SK-N-SH treated with all-trans-retinoic acid at 6 μM for 48 hours (cell line): ENCODE data around the gene SUN2.

Experiments
- ATAC-seq: fragments of 200-7000 bp; cut with Tn5 transposase; 3 replicates; pipeline ENCODE4 v1.9.1; 2020; ENCODE audit warnings: mild to moderate bottlenecking, moderate library complexity
- ARNTL ChIP-seq: fragments of 450-650 bp; formaldehyde crosslinking; IDR thresholded peaks from 2 replicates; pipeline ENCODE4 v1.5.0; 2020; ENCODE audit warnings: low read depth, mild to moderate bottlenecking, moderate library complexity, borderline replicate concordance
- BACH2 ChIP-seq: fragments of 250-450 bp; sonication (Bioruptor Pico); IDR thresholded peaks from 2 replicates; pipeline ENCODE4 v1.9.0; 2021; ENCODE audit warnings: mild to moderate bottlenecking, borderline replicate concordance
- CSDC2 ChIP-seq: fragments of 250-450 bp; sonication (Bioruptor Pico); IDR thresholded peaks from 2 replicates; pipeline ENCODE4 v1.5.0; 2020; ENCODE audit warnings: mild to moderate bottlenecking, moderate library complexity
- ESRRG ChIP-seq: fragments of 250-450 bp; sonication (Bioruptor Pico); IDR thresholded peaks from 2 replicates; pipeline ENCODE4 v1.6.1; 2021; ENCODE audit warnings: mild to moderate bottlenecking
- GLIS3 ChIP-seq: fragments of 250-450 bp; sonication (Bioruptor Pico); IDR thresholded peaks from 2 replicates; pipeline ENCODE4 v1.5.0; 2020; ENCODE audit warnings: mild to moderate bottlenecking, moderate library complexity
- ISL1 ChIP-seq: fragments of 250-450 bp; sonication (Bioruptor Pico); IDR thresholded peaks from 2 replicates; pipeline ENCODE4 v2.1.2; 2022; ENCODE audit warnings: mild to moderate bottlenecking, moderate library complexity
- OSR1 ChIP-seq: fragments of 250-450 bp; sonication (Bioruptor Pico); IDR thresholded peaks from 2 replicates; pipeline ENCODE4 v1.8.0; 2022; ENCODE audit warnings: moderate library complexity, mild to moderate bottlenecking, inconsistent platforms
- PATZ1 ChIP-seq: fragments of 250-450 bp; sonication (Bioruptor Pico); IDR thresholded peaks from 2 replicates; pipeline ENCODE4 v1.8.0; 2020; ENCODE audit warnings: mild to moderate bottlenecking, moderate library complexity, borderline replicate concordance
- POU6F1 ChIP-seq: fragments of 250-450 bp; sonication (Bioruptor Pico); IDR thresholded peaks from 2 replicates; pipeline ENCODE4 v1.8.0; 2021; ENCODE audit warnings: low read depth, mild to moderate bottlenecking, moderate library complexity, borderline replicate concordance
- RARB ChIP-seq: fragments of 250-450 bp; sonication (Bioruptor Pico); IDR thresholded peaks from 2 replicates; pipeline ENCODE4 v1.8.0; 2021; ENCODE audit warnings: mild to moderate bottlenecking, moderate library complexity
- TCF4 ChIP-seq: fragments of 250-450 bp; sonication (Bioruptor Pico); IDR thresholded peaks from 2 replicates; pipeline ENCODE4 v1.8.0; 2021; ENCODE audit warnings: mild to moderate bottlenecking, moderate library complexity, borderline replicate concordance
- TOX ChIP-seq: fragments of 250-450 bp; sonication (Bioruptor Pico); IDR thresholded peaks from 2 replicates; pipeline ENCODE4 v1.8.0; 2021; ENCODE audit warnings: mild to moderate bottlenecking, moderate library complexity, borderline replicate concordance
- ZC3H10 ChIP-seq: fragments of 250-450 bp; sonication (Bioruptor Pico); IDR thresholded peaks from 2 replicates; pipeline ENCODE4 v1.5.1; 2021; ENCODE audit warnings: mild to moderate bottlenecking, moderate library complexity
- ZFP3 ChIP-seq: fragments of 250-450 bp; sonication (Bioruptor Pico); IDR thresholded peaks from 2 replicates; pipeline ENCODE4 v1.5.0; 2020; ENCODE audit warnings: mild to moderate bottlenecking, moderate library complexity
- ZFP30 ChIP-seq: fragments of 450-650 bp; formaldehyde crosslinking; IDR thresholded peaks from 2 replicates; pipeline ENCODE4 v1.5.0; 2022; ENCODE audit warnings: mild to moderate bottlenecking, moderate library complexity
- ZNF565 ChIP-seq: fragments of 450-650 bp; formaldehyde crosslinking; conservative IDR thresholded peaks from 2 replicates; pipeline ENCODE4 v1.5.0; 2020; ENCODE audit warnings: low read depth, mild to moderate bottlenecking, moderate library complexity
- ZNF8 ChIP-seq: fragments of 450-650 bp; formaldehyde crosslinking; IDR thresholded peaks from 2 replicates; pipeline ENCODE4 v1.5.0; 2020; ENCODE audit warnings: mild to moderate bottlenecking, moderate library complexity
- TF ChIP-seq, protein P1 (sequence below): fragments of 250-450 bp; sonication (Bioruptor Pico); IDR thresholded peaks from 2 replicates; pipeline ENCODE4 v1.5.1; 2021; ENCODE audit warnings: mild to moderate bottlenecking, moderate library complexity

SUN2 gene

DNA sequence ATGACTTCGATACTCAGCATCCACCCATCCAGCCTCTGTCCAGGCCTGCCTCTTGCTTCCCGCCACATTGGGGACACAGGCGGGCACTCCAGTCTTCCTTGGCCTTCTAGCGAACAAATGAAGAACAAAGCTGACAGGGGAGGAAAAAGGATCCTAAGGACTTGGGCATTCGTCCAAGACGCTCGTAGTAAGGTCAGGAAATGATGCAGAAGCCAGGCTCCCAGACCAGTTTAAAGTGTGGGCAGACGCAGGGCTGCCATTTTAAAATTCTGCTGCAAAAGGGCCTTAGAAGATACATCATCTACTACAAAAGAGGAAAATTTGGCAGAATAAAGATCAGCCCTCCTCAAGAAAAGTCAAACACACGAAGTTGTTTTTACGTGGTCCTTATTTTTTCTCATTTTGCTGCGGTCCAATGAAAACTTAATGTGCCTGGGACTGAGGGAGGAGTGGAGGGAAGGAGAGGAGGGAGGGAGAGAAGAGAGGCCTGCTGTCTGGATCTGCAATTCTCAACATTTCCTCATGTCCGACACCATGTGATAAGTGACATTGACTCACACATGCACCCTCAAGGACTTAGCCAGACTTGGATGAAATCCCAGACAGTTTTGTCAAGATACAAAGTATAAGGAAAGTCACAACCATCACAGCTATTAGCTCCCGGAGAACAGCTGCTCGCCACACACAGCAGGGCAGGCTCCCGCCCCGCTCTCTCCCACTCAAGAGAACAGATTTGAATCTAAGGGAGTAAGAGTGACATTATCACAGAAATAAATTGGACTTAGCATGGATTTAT is 32.4 kb upstream of the SUN2 start (continued):
- no peak for TF ChIP-seq POU6F1
- no peak for TF ChIP-seq TOX (CRISPR knock-in tag)
- no peak for TF ChIP-seq BACH2
- TF ChIP-seq, all 23 proteins: peak for 0

DNA sequence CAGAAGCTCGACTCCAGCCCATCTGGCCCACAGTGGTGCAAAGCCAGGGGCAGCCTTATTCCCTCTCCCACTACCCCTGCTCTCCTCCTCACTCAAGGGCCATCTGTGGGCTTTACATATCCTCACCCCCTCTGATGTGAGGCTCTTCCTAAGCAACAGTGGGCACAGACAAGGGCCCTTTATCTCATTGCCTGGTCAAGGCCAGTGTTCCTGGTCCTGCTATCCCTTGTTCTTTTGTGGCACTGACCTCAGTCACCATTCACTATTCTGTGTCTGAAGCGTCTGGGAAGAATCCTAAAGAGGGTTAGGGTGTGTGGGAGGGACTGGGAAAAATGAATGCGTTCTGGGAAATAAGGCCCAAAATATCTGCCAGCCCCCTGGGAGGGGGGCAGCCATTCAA is 30.8 kb upstream of the SUN2 start:
- no peak for TF ChIP-seq ZNF8 (CRISPR knock-in tag)
- no peak for TF ChIP-seq CSDC2 (CRISPR knock-in tag)
- TF ChIP-seq RARB (CRISPR knock-in tag), result no peak
- no peak for TF ChIP-seq ZNF565
- no peak for TF ChIP-seq ISL1 (CRISPR knock-in tag)
- no peak for TF ChIP-seq GLIS3 (CRISPR knock-in tag)
- ATAC-seq, result no peak

GRCh38 chr22:38784856-38785255 is 29.1 kb upstream of the SUN2 start:
- no peak for ATAC-seq
- TF ChIP-seq OSR1 (CRISPR knock-in tag) (no peak), ZC3H10 (no peak), ZFP30 (CRISPR knock-in tag) (no peak), ESRRG (CRISPR knock-in tag) (no peak), CSDC2 (CRISPR knock-in tag) (no peak), BACH2 (no peak)

- TF ChIP-seq RARB (CRISPR knock-in tag) (no peak), ZNF8 (CRISPR knock-in tag) (no peak), ARNTL (CRISPR knock-in tag) (no peak), ZFP30 (CRISPR knock-in tag) (no peak), POU6F1 (no peak), ZFP3 (CRISPR knock-in tag) (no peak), ZNF565 (no peak)
- TF ChIP-seq, protein P1, sequence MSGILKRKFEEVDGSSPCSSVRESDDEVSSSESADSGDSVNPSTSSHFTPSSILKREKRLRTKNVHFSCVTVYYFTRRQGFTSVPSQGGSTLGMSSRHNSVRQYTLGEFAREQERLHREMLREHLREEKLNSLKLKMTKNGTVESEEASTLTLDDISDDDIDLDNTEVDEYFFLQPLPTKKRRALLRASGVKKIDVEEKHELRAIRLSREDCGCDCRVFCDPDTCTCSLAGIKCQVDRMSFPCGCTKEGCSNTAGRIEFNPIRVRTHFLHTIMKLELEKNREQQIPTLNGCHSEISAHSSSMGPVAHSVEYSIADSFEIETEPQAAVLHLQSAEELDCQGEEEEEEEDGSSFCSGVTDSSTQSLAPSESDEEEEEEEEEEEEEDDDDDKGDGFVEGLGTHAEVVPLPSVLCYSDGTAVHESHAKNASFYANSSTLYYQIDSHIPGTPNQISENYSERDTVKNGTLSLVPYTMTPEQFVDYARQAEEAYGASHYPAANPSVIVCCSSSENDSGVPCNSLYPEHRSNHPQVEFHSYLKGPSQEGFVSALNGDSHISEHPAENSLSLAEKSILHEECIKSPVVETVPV (CRISPR knock-in tag), result no peak
- ATAC-seq, result no peak
These were observed 28.2 kb upstream of the SUN2 start for GRCh38 chr22:38784035-38784434.

DNA sequence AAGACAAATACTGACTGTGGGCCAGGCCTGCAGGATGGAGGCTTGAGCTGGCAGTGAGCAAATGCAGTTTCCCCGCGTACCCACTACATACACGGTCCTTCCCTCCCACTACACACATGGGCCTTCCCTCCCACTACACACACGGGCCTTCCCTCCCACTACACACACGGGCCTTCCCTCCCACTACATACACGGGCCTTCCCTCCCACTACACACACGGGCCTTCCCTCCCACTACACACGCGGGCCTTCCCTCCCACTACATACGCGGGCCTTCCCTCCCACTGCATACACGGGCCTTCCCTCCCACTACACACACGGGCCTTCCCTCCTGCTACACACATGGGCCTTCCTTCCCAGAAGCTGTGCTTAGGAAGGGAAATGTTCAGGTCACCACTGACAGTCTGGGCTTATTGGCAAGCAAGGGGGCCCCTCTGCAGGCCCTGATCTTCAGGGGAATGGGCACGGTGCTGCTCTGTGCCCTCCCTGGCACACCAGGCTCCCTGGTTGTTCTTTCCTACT is 27.4 kb upstream of the SUN2 start:
- no peak for TF ChIP-seq ZNF8 (CRISPR knock-in tag)
- no peak for TF ChIP-seq PATZ1 (CRISPR knock-in tag)
- no peak for TF ChIP-seq TCF4 (CRISPR knock-in tag)
- no peak for TF ChIP-seq ZNF565
- no peak for TF ChIP-seq CSDC2 (CRISPR knock-in tag)
- TF ChIP-seq, all 23 proteins: peak for 0
- ATAC-seq, result no peak
